ENCODE data around the gene BTG2. TPM values are rescaled to one million over a fixed set of nuclear protein-coding genes. Genes with fewer than 3 reads are reported as not detected.

BTG2 gene
- total RNA-seq, 4 donors from 2014 or later = 45.0 to 129 (median 58.8) TPM

- peaks cover 10 to 67% (median 32%) of the 10 kb centered on the region in 4 donors for H3K4me1 ChIP-seq
- no peak for TF ChIP-seq POLR2A (IDR thresholded peaks at IDR 0.05)
- TF ChIP-seq CTCF (IDR thresholded peaks at IDR 0.05) = no peak
- no peaks in the 10 kb centered on the region for H3K27me3 ChIP-seq
- H3K27ac ChIP-seq = peak overlapping the region in 1 of 4 donors; percentile 64
- no peaks in the 10 kb centered on the region for H3K36me3 ChIP-seq
- no peaks in the 10 kb centered on the region for H3K9me3 ChIP-seq
- peak in 1 of 3 donors; percentile 25 for DNase-seq
- no peak overlapping the region for H3K4me3 ChIP-seq
Measured at GRCh38 chr1:203283597-203283996, 21.7 kb upstream of the BTG2 start.

- Histone ChIP-seq H3K4me3 (no peak overlapping the region), H3K36me3 (no peaks in the 10 kb centered on the region), H3K27me3 (no peaks in the 10 kb centered on the region), H3K4me1 (peaks cover 15 to 67% (median 42%) of the 10 kb centered on the region in 4 donors), H3K27ac (peak overlapping the region in 3 of 4 donors; percentile 31 to 99 (median 68)), H3K9me3 (no peaks in the 10 kb centered on the region)
- DNase-seq = peak in 2 of 3 donors; percentile 15 to 78
- TF ChIP-seq POLR2A (IDR thresholded peaks at IDR 0.05) (peak in 1 of 2 donors; percentile 30), CTCF (IDR thresholded peaks at IDR 0.05) (no peak)
Measured at GRCh38 chr1:203284411-203285123, 20.8 kb upstream of the BTG2 start.

GRCh38 chr1:203286161-203286984, 18.9 kb upstream of the BTG2 start:
- Histone ChIP-seq H3K9me3 (no peaks in the 10 kb centered on the region), H3K27me3 (no peaks in the 10 kb centered on the region), H3K4me3 (peak overlapping the region in 1 of 4 donors; percentile 20), H3K4me1 (peaks cover 21 to 83% (median 55%) of the 10 kb centered on the region in 4 donors), H3K36me3 (no peaks in the 10 kb centered on the region), H3K27ac (peak overlapping the region; percentile 94 to 99 (median 96))
- TF ChIP-seq POLR2A (IDR thresholded peaks at IDR 0.05) (peak in 1 of 2 donors; percentile 63), CTCF (IDR thresholded peaks at IDR 0.05) (peak in 1 of 6 experiments; percentile 7)
- peak; percentile 15 to 76 (median 76) for DNase-seq

GRCh38 chr1:203287109-203287893, 18.0 kb upstream of the BTG2 start:
- H3K9me3 ChIP-seq = no peaks in the 10 kb centered on the region
- H3K4me1 ChIP-seq = peaks cover 21 to 86% (median 58%) of the 10 kb centered on the region in 4 donors

More at GRCh38 chr1:203287109-203287893, 18.0 kb upstream of the BTG2 start:
- peak overlapping the region; percentile 94 to 99 (median 96) for H3K27ac ChIP-seq
- H3K27me3 ChIP-seq = no peaks in the 10 kb centered on the region
- DNase-seq = peak; percentile 69 to 93 (median 90)
- TF ChIP-seq POLR2A (IDR thresholded peaks at IDR 0.05) (peak in 1 of 2 donors; percentile 36), CTCF (IDR thresholded peaks at IDR 0.05) (peak in 2 of 6 experiments; percentile 14)
- no peaks in the 10 kb centered on the region for H3K36me3 ChIP-seq
- H3K4me3 ChIP-seq = peak overlapping the region in 1 of 4 donors; percentile 20
